Osteoblast (primary cell): Measurements from ENCODE around the gene CHMP2B. TPM values are rescaled to one million over a fixed set of nuclear protein-coding genes. Genes with fewer than 3 reads are reported as not detected.

ENCODE experiments used
- DNase-seq: peaks from one replicate; pipeline ENCODE4 v3.0.0; 2011; ENCODE audit warnings: low spot score, mixed read lengths; ENCODE audit not compliant: insufficient read length; ENCODE audit errors: missing footprints
- H2AFZ ChIP-seq: 2 replicates; pipeline ENCODE4 v1.6.0; 2011; ENCODE audit warnings: mild to moderate bottlenecking, low read length
- H3K27ac ChIP-seq: 2 replicates; pipeline ENCODE4 v1.5.1; 2011; ENCODE audit warnings: mild to moderate bottlenecking, low read depth, low read length, moderate library complexity
- H3K27me3 ChIP-seq: 2 replicates; pipeline ENCODE4 v1.6.0; 2012; ENCODE audit warnings: mild to moderate bottlenecking, control low read depth, inconsistent platforms, low read length, moderate library complexity; ENCODE audit not compliant: insufficient read depth
- H3K36me3 ChIP-seq: 2 replicates; pipeline ENCODE4 v1.5.1; 2011; ENCODE audit warnings: mild to moderate bottlenecking, low read length, control low read depth, moderate library complexity; ENCODE audit not compliant: insufficient read depth
- H3K4me1 ChIP-seq: 2 replicates; pipeline ENCODE4 v1.5.1; 2011; ENCODE audit warnings: mild to moderate bottlenecking, low read length, control low read depth, moderate library complexity; ENCODE audit not compliant: insufficient read depth
- H3K4me2 ChIP-seq: 2 replicates; pipeline ENCODE4 v1.6.0; 2011; ENCODE audit warnings: mild to moderate bottlenecking, low read length; ENCODE audit not compliant: insufficient read depth
- H3K4me3 ChIP-seq: fragments of 200-600 bp; sonication (generic); 3 replicates; pipeline ENCODE4 v1.5.1; 2012; ENCODE audit warnings: mild to moderate bottlenecking, low read length, inconsistent platforms; ENCODE audit not compliant: insufficient read depth
- H3K79me2 ChIP-seq: 2 replicates; pipeline ENCODE4 v1.6.0; 2012; ENCODE audit warnings: mild to moderate bottlenecking, low read length, control low read depth, inconsistent platforms; ENCODE audit not compliant: insufficient read depth
- H3K9me3 ChIP-seq: 2 replicates; pipeline ENCODE4 v1.5.1; 2011; ENCODE audit warnings: low read depth, low read length, control low read depth
- H4K20me1 ChIP-seq: 2 replicates; pipeline ENCODE4 v1.6.0; 2012; ENCODE audit warnings: mild to moderate bottlenecking, low read length, control low read depth; ENCODE audit not compliant: insufficient read depth
- total RNA-seq: library from RNA; depleted of rRNA; stranded (reverse); fragments of >200 nt; gene quantifications from 2 replicates; pipeline ENCODE4 v1.2.3, GENCODE V29; 2012
- TF ChIP-seq, protein P1 (sequence below): IDR thresholded peaks from 2 replicates; pipeline ENCODE4 v1.5.1; 2011; ENCODE audit warnings: mild to moderate bottlenecking, low read depth, low read length, moderate library complexity; ENCODE audit errors: extremely low read depth

The CHMP2B gene
- total RNA-seq, 1 donor: 55.4 TPM

DNA sequence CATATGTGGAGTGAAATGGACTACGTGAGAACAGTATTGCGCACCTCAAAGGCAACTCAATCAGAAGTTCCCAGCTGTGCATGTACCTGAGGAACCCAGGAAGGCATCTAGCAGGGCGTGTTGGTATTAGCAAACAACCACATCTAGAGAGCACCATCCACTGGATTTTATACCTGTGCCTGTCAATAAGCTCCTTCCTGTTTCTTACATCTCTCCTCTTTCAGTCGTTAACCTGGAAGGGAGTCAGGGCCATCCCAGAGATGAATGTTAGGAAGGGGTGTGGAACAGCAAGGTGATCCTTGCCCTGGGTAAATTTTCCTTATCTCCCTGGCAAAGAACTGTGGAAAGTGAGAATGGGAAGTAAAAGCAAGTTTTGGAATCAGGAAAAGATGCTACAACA is 29.6 kb upstream of the CHMP2B start:
- H2AFZ ChIP-seq: no peak overlapping the region
- H3K4me3 ChIP-seq: no peak overlapping the region
- TF ChIP-seq, protein P1, sequence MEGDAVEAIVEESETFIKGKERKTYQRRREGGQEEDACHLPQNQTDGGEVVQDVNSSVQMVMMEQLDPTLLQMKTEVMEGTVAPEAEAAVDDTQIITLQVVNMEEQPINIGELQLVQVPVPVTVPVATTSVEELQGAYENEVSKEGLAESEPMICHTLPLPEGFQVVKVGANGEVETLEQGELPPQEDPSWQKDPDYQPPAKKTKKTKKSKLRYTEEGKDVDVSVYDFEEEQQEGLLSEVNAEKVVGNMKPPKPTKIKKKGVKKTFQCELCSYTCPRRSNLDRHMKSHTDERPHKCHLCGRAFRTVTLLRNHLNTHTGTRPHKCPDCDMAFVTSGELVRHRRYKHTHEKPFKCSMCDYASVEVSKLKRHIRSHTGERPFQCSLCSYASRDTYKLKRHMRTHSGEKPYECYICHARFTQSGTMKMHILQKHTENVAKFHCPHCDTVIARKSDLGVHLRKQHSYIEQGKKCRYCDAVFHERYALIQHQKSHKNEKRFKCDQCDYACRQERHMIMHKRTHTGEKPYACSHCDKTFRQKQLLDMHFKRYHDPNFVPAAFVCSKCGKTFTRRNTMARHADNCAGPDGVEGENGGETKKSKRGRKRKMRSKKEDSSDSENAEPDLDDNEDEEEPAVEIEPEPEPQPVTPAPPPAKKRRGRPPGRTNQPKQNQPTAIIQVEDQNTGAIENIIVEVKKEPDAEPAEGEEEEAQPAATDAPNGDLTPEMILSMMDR: no peak
- H3K27me3 ChIP-seq: no peaks in the 10 kb centered on the region
- H3K27ac ChIP-seq: no peak overlapping the region
- H3K36me3 ChIP-seq: no peaks in the 10 kb centered on the region
- no peaks in the 10 kb centered on the region for H4K20me1 ChIP-seq
- H3K4me1 ChIP-seq: no peaks in the 10 kb centered on the region
- H3K9me3 ChIP-seq: no peaks in the 10 kb centered on the region
- H3K79me2 ChIP-seq: no peaks in the 10 kb centered on the region
- H3K4me2 ChIP-seq: no peak overlapping the region
- DNase-seq: no peak

DNA sequence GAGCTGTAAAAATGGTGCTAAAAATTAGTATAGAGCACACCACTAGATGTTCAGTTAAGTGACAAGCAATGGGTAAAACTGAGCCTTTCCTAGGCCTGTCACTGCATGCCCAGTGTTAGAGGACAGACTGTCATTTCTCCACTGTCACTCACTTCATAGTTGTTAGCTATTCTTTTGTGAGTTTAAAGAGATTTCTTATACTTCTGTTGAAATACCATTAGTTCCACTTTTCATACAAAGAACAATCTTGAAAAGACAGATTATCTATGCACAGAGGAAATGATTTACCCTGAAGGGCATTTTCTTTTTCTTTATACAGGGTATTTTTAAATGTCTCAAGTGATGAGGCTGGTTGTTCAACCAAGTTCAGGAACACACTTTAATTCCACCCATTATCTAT is 28.3 kb upstream of the CHMP2B start:
- no peak overlapping the region for H2AFZ ChIP-seq
- DNase-seq: no peak
- no peaks in the 10 kb centered on the region for H3K9me3 ChIP-seq
- H3K79me2 ChIP-seq: no peaks in the 10 kb centered on the region
- no peak overlapping the region for H3K27ac ChIP-seq
- TF ChIP-seq, protein P1: no peak
- no peak overlapping the region for H3K4me3 ChIP-seq
- H4K20me1 ChIP-seq: no peaks in the 10 kb centered on the region
- H3K4me2 ChIP-seq: no peak overlapping the region
- H3K36me3 ChIP-seq: no peaks in the 10 kb centered on the region
- H3K4me1 ChIP-seq: no peaks in the 10 kb centered on the region
- H3K27me3 ChIP-seq: no peaks in the 10 kb centered on the region

DNA sequence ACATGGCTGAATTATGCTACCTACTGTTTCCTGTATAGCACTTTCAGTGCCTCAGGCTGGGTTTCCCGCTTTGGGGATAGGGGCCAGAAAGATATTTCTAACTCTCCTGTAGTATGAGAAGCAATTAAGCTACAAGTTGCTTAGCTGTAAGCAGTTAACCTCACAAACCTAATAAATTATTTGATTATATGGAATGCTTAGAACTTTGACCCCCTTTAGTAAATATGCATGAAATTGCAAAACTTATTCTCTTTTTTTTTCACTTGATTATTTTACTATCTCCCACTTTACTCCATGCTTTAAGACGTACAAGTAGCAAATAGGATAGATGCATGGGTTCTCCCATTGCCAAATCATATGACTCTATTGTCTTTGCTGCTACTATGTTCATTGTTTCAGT is 27.5 kb upstream of the CHMP2B start:
- H3K4me1 ChIP-seq: no peaks in the 10 kb centered on the region
- H3K79me2 ChIP-seq: no peaks in the 10 kb centered on the region
- TF ChIP-seq, protein P1: no peak
- no peak overlapping the region for H2AFZ ChIP-seq
- H3K27me3 ChIP-seq: no peaks in the 10 kb centered on the region
- H3K36me3 ChIP-seq: no peaks in the 10 kb centered on the region
- H4K20me1 ChIP-seq: no peaks in the 10 kb centered on the region
- no peak overlapping the region for H3K4me2 ChIP-seq
- H3K9me3 ChIP-seq: no peaks in the 10 kb centered on the region
- no peak overlapping the region for H3K27ac ChIP-seq
- no peak overlapping the region for H3K4me3 ChIP-seq
- DNase-seq: no peak

DNA sequence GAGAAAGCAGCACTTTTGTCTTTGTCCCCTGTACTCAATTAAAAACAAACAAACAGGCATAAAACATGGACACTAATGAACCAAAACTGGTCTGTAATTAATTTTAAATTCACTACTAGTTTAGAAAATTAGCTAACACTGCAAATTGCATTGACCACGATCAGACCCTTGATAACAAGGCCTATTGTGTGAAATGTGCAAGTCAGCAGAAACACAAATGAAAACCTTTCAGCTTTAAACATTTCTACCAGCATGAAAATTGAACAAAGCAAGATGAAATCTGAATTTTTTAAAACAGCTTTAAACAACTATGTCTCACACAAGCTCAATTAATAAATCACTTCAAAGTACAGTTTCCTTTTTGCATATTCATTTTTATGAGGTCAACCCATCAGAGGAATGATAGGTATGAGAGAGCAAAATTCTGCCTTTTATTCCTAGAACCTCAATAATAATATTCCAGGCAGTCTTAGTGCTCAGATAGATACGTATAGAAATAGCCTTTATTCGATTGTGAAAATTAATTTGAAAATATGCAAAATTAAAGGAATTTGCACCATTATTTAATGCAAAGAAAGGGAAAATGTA is 27.0 kb upstream of the CHMP2B start:
- Histone ChIP-seq H3K36me3 (no peaks in the 10 kb centered on the region), H3K27me3 (no peaks in the 10 kb centered on the region), H3K9me3 (no peaks in the 10 kb centered on the region), H4K20me1 (no peaks in the 10 kb centered on the region), H3K4me1 (no peaks in the 10 kb centered on the region), H3K79me2 (no peaks in the 10 kb centered on the region), H2AFZ (no peak overlapping the region), H3K27ac (no peak overlapping the region), H3K4me3 (no peak overlapping the region), H3K4me2 (no peak overlapping the region)
- TF ChIP-seq, protein P1: no peak
- DNase-seq: no peak
